Measurements from ENCODE around the gene NR5A1.

Gene NR5A1

DNA sequence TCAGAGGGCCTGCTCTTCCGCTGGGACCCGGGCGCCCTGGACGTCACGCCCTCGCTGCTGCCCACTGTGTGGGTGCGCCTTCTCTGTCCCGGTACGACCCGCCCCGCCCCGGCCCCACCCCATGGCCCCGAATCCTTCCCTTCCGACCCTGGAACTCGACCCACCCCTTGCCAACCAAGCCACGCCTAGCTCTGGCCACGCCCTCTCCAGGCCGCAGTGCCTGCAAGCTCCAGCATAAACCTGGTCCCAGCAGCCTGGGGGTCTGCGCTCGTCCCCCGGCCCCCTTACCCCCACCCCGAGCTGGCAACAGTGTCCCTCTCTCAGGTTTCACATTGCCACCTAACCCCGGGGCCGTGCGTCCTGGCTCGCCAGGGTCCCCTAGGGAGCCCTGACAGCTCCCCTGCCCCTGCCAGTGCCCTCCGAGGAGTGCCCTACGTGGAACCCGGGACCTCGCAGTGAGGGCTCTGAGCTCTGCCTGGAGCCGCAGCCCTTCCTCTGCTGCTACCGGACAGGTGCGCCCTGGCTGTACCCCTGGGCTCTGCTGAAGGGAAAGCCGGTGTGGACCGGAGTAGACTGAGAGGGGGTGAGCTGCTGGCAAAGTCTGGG lies 53.5 kb downstream of the NR5A1 start:
- H3K27me3 Mint-ChIP-seq = peaks cover 51% of the 10 kb centered on the region
- peaks cover 9% of the 10 kb centered on the region for H3K4me1 Mint-ChIP-seq
- H3K9me3 Mint-ChIP-seq = no peaks in the 10 kb centered on the region
- H3K4me3 Mint-ChIP-seq = no peak overlapping the region
- H3K36me3 Mint-ChIP-seq = no peaks in the 10 kb centered on the region
- ATAC-seq = no peak
- no peak overlapping the region for H3K27ac Mint-ChIP-seq

DNA sequence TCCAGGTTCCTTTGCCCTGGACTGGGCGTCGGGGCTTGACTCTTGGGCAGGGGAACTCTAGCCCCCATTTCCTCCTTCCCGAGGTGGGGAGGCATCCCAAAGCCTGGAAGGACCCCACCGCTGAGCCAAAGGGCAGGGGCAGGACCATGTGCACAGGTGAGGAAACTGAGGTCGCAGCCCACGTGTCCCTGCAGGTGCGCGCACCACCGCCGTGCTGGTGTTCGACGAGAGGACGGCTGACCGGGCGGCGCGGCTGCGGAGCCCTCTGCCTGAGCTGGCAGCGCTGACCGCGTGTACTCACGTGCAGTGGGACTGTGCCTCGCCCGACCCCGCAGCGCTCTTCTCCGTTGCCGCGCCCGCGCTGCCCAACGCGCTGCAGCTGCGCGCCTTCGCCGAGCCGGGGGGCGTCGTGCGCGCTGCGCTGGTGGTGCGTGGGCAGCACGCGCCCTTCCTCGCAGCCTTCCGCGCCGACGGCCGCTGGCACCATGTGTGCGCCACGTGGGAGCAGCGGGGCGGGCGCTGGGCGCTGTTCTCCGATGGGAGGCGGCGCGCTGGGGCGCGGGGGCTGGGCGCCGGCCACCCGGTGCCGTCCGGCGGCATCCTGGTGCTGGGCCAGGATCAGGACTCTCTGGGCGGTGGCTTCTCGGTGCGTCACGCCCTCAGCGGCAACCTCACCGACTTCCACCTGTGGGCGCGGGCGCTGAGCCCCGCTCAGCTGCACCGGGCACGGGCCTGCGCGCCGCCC lies 54.2 kb downstream of the NR5A1 start:
- H3K27ac Mint-ChIP-seq = no peak overlapping the region
- H3K9me3 Mint-ChIP-seq = no peaks in the 10 kb centered on the region
- peaks cover 9% of the 10 kb centered on the region for H3K4me1 Mint-ChIP-seq
- peaks cover 58% of the 10 kb centered on the region for H3K27me3 Mint-ChIP-seq
- H3K36me3 Mint-ChIP-seq = no peaks in the 10 kb centered on the region
- no peak for ATAC-seq
- H3K4me3 Mint-ChIP-seq = no peak overlapping the region

DNA sequence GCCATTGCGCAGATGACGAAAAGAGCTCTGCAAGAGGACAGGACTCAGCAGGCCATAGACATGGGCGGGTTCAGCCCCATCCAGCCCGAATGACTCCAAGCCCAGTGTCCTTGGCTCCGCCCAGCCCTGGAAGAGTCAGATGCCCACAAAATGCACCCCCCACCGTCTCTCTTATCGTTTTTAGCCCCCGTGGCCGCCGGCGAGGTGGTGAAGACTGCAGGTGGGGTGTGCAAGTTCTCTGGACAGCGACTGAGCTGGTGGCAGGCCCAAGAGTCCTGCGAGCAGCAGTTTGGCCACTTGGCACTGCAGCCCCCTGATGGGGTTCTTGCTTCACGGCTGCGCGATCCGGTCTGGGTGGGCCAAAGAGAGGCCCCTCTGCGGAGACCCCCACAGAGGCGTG lies 54.9 kb downstream of the NR5A1 start:
- H3K27me3 Mint-ChIP-seq = peaks cover 65% of the 10 kb centered on the region
- no peak for ATAC-seq
- peaks cover 9% of the 10 kb centered on the region for H3K4me1 Mint-ChIP-seq
- no peak overlapping the region for H3K4me3 Mint-ChIP-seq
- no peak overlapping the region for H3K27ac Mint-ChIP-seq
- H3K36me3 Mint-ChIP-seq = no peaks in the 10 kb centered on the region
- H3K9me3 Mint-ChIP-seq = no peaks in the 10 kb centered on the region

- Mint-ChIP-seq H3K4me1 (peaks cover 9% of the 10 kb centered on the region), H3K9me3 (no peaks in the 10 kb centered on the region), H3K27ac (no peak overlapping the region), H3K27me3 (peaks cover 77% of the 10 kb centered on the region), H3K4me3 (no peak overlapping the region), H3K36me3 (no peaks in the 10 kb centered on the region)
- ATAC-seq = no peak
Measured at GRCh38 chr9:124450931-124451661, 56.1 kb downstream of the NR5A1 start.

DNA sequence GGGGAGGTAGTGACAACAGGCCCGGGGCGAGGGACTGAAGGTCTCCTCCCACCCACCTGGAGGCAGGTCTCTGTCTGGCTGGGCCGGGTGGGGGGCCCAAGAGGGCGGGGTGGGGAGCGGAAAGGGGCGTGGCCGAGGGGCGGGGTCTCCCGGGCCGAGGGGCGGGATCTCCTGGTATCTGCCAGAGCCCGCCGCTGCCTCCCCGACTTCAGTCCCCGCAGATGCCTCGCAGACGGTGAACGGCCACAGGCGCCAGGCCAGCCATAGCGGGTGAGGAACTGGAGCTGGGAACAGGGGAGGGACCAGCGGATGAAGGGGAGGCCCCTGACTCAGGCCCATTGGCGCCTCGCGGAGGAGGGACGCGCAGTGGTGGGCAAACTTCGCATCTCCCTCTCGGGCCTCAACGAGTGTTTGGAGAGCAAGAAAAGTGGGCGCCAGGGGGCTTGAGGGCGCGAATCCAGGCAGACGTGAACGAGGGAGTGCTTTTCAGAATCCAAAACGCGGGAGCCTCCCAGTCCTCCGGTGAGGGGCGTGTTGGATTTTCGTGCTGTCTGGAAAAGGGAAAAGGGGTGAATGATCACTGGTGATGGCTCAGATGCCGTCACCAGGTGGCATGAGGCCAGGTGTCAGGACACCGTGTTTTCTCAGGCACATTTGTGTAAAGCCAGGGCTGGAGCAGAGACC lies 56.8 kb downstream of the NR5A1 start, which contains the start of gene ADGRD2:
Gene ADGRD2, plus strand, starts transcription at position 211 of the 684 bp plus-strand sequence. CDS start 1,216 bp downstream, outside the sequence.
- H3K9me3 Mint-ChIP-seq = no peaks in the 10 kb centered on the region
- peaks cover 76% of the 10 kb centered on the region for H3K27me3 Mint-ChIP-seq

DNA sequence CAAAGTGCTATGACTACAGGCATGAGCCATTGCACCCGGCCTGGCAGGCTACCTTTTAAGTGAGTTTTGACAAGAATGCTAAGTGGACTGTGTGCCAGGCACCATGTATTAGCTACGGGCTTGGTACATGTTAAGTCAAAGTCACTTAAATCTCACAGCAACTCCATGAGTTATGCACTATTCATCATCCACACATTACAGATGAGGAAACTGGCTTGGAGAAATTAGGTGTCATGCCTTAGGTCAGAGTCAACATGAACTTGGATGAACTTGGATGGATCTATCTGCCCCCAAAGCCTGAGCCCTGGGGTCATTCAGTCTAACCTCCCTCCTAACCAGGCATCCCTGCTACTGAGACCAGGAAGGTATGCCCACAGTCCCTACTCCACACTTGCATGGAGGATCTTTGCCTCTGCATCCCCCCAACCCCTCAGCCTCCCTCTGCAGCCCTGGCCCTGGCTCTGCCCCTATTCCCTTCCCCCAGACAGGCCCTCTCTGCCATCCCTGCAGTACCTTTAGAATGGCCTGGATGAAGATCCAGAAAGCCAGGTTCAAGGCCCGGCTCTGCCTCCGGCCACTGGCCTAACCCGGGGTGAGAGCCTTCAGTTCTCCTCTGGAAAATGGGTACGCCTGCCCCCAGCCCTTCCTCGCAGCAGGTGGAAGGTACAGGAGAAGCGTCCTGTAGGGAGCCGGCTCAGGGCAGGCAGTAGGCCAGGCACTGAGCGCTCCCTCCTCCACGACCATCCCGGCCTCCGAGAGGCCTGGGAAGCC lies 57.6 kb downstream of the NR5A1 start:
- H3K4me1 Mint-ChIP-seq = peaks cover 9% of the 10 kb centered on the region
- H3K36me3 Mint-ChIP-seq = no peaks in the 10 kb centered on the region
- no peak for ATAC-seq
- H3K27me3 Mint-ChIP-seq = peaks cover 80% of the 10 kb centered on the region
- no peak overlapping the region for H3K4me3 Mint-ChIP-seq
- H3K9me3 Mint-ChIP-seq = no peaks in the 10 kb centered on the region
- no peak overlapping the region for H3K27ac Mint-ChIP-seq

More for the DNA sequence above, 56.8 kb downstream of the NR5A1 start, which contains the start of gene ADGRD2:
- Mint-ChIP-seq H3K4me3 (peak within 1 kb of the TSS; percentile 31), H3K36me3 (no peaks in the 10 kb centered on the region), H3K27ac (no peak within 1 kb of the TSS), H3K4me1 (peaks cover 9% of the 10 kb centered on the region)
- no peak for ATAC-seq

DNA sequence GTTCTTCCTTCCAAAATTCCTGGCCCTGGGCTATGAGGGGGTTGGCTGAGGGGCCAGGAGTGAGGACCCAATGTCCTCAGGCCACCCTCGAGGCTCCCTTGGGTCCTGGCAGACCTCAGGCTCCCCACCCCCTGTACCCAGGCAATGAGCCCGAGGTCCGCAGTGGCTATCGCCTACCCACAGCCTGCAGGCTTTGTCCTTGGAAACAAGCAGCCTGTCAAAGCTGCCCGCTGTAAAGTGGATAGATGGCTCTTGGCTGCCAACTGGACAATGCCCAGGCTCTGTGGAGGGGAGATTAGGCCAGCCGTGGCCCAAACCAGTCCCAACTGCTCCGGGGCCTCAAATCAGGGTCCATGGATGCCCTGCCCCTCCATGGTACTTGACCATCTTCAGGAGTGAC lies 59.2 kb downstream of the NR5A1 start:
- no peak for ATAC-seq
- Mint-ChIP-seq H3K9me3 (peaks cover 2% of the 10 kb centered on the region), H3K27ac (no peak overlapping the region), H3K4me3 (no peak overlapping the region), H3K27me3 (peaks cover 94% of the 10 kb centered on the region), H3K4me1 (peaks cover 9% of the 10 kb centered on the region), H3K36me3 (no peaks in the 10 kb centered on the region)

GRCh38 chr9:124447297-124447661 lies 59.9 kb downstream of the NR5A1 start:
- peaks cover 9% of the 10 kb centered on the region for H3K4me1 Mint-ChIP-seq
- H3K27ac Mint-ChIP-seq = no peak overlapping the region
- peaks cover 2% of the 10 kb centered on the region for H3K9me3 Mint-ChIP-seq
- no peak for ATAC-seq
- H3K27me3 Mint-ChIP-seq = peaks cover 89% of the 10 kb centered on the region
- no peak overlapping the region for H3K4me3 Mint-ChIP-seq
- no peaks in the 10 kb centered on the region for H3K36me3 Mint-ChIP-seq

DNA sequence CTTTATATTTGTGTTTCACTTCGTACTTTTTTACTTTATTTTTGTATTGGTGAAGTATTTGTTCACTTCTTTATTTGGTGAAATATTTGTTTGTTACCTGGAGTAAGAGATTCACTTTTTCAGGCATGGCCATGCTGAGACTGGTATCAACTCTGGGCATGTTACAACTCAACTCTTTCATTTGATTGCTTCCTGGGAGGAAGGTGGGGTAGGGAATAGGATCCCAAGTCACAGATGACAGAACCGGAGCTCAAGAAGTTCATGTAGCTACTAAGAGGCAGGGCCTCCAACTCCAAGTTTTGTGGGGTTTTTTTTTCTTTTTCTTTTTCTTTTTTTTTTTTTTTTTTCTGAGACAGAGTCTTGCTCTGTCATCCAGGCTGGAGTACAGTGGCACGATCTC lies 63.0 kb downstream of the NR5A1 start:
- Mint-ChIP-seq H3K4me3 (no peak overlapping the region), H3K4me1 (no peaks in the 10 kb centered on the region), H3K9me3 (peaks cover 5% of the 10 kb centered on the region), H3K36me3 (no peaks in the 10 kb centered on the region), H3K27ac (no peak overlapping the region), H3K27me3 (peaks cover 89% of the 10 kb centered on the region)
- no peak for ATAC-seq

- Mint-ChIP-seq H3K4me3 (no peak overlapping the region), H3K36me3 (no peaks in the 10 kb centered on the region), H3K9me3 (peaks cover 5% of the 10 kb centered on the region), H3K27ac (no peak overlapping the region), H3K4me1 (no peaks in the 10 kb centered on the region), H3K27me3 (peaks cover 88% of the 10 kb centered on the region)
- no peak for ATAC-seq
Measured at GRCh38 chr9:124443625-124444024, 63.6 kb downstream of the NR5A1 start.

- Mint-ChIP-seq H3K9me3 (peaks cover 5% of the 10 kb centered on the region), H3K4me1 (no peaks in the 10 kb centered on the region), H3K27me3 (peaks cover 85% of the 10 kb centered on the region), H3K4me3 (no peak overlapping the region), H3K27ac (no peak overlapping the region), H3K36me3 (no peaks in the 10 kb centered on the region)
- ATAC-seq = no peak
Measured at GRCh38 chr9:124442826-124443225, 64.4 kb downstream of the NR5A1 start.

GRCh38 chr9:124442379-124442778 lies 64.8 kb downstream of the NR5A1 start:
- H3K36me3 Mint-ChIP-seq = no peaks in the 10 kb centered on the region
- ATAC-seq = no peak
- no peaks in the 10 kb centered on the region for H3K4me1 Mint-ChIP-seq
- H3K4me3 Mint-ChIP-seq = no peak overlapping the region
- peaks cover 5% of the 10 kb centered on the region for H3K9me3 Mint-ChIP-seq
- no peak overlapping the region for H3K27ac Mint-ChIP-seq
- peaks cover 85% of the 10 kb centered on the region for H3K27me3 Mint-ChIP-seq

- H3K4me1 Mint-ChIP-seq = no peaks in the 10 kb centered on the region
- no peak overlapping the region for H3K4me3 Mint-ChIP-seq
- peaks cover 5% of the 10 kb centered on the region for H3K9me3 Mint-ChIP-seq
- no peak overlapping the region for H3K27ac Mint-ChIP-seq
- H3K36me3 Mint-ChIP-seq = no peaks in the 10 kb centered on the region
- H3K27me3 Mint-ChIP-seq = peaks cover 75% of the 10 kb centered on the region
- no peak for ATAC-seq
Measured at GRCh38 chr9:124441291-124441690, 65.9 kb downstream of the NR5A1 start.

DNA sequence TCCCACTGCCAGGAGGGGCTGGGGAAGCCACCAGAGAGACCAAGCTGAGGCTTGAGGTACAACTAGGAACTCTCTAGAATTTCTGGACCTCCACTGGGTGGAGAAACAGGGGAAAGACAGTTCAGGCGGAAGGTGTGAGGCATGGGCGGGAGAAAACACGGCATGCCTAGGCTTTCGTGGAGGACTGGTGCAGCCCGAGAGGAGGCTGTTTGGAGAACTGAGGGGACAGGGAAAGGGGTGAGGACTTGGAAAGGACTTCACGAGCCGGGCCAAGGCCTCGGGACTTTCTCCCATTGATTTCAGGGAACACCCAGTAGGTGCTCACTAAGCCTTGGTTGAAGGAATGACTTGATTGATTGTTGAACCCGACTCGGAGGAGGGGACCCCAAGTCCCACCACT lies 66.4 kb downstream of the NR5A1 start:
- Mint-ChIP-seq H3K36me3 (no peaks in the 10 kb centered on the region), H3K9me3 (peaks cover 5% of the 10 kb centered on the region), H3K4me3 (no peak overlapping the region), H3K4me1 (no peaks in the 10 kb centered on the region), H3K27ac (no peak overlapping the region), H3K27me3 (peaks cover 70% of the 10 kb centered on the region)
- ATAC-seq = no peak
